ENCODE data around the gene RAB1B. TPM values are rescaled to one million over a fixed set of nuclear protein-coding genes. Genes with fewer than 3 reads are reported as not detected.

RAB1B gene
- total and polyA plus RNA-seq, 2 experiments from 2014 or later: 17.3 to 103 TPM

- Histone ChIP-seq H3K27ac (no peak overlapping the region), H3K4me1 (ENCODE audit: low read depth) (no peaks in the 10 kb centered on the region), H3K9me3 (ENCODE audit: low read depth) (no peaks in the 10 kb centered on the region), H3K36me3 (peaks cover 16% of the 10 kb centered on the region), H3K27me3 (no peaks in the 10 kb centered on the region), H3K4me3 (no peak overlapping the region)
- no peak for TF ChIP-seq CTCF (IDR thresholded peaks at IDR 0.05; ENCODE audit: low read depth, low read length)
- no peak for DNase-seq (ENCODE audit: low read depth in 1 of 2, low spot score in 1 of 2)
These were observed 35.1 kb upstream of the RAB1B start for GRCh38 chr11:66233301-66233700.

- no peak for TF ChIP-seq CTCF (IDR thresholded peaks at IDR 0.05; ENCODE audit: low read depth, low read length)
- Histone ChIP-seq H3K36me3 (peaks cover 16% of the 10 kb centered on the region), H3K27ac (no peak overlapping the region), H3K9me3 (ENCODE audit: low read depth) (no peaks in the 10 kb centered on the region), H3K4me3 (no peak overlapping the region), H3K27me3 (no peaks in the 10 kb centered on the region), H3K4me1 (ENCODE audit: low read depth) (no peaks in the 10 kb centered on the region)
- no peak for DNase-seq (ENCODE audit: low read depth in 1 of 2, low spot score in 1 of 2)
These were observed 33.3 kb upstream of the RAB1B start for GRCh38 chr11:66235141-66235540.

GRCh38 chr11:66237867-66238266 is 30.6 kb upstream of the RAB1B start:
- H3K4me1 ChIP-seq (ENCODE audit: low read depth): no peaks in the 10 kb centered on the region
- no peak overlapping the region for H3K4me3 ChIP-seq
- H3K27me3 ChIP-seq: no peaks in the 10 kb centered on the region
- no peak for TF ChIP-seq CTCF (IDR thresholded peaks at IDR 0.05; ENCODE audit: low read depth, low read length)
- H3K36me3 ChIP-seq: peaks cover 21% of the 10 kb centered on the region
- no peak for DNase-seq (ENCODE audit: low read depth in 1 of 2, low spot score in 1 of 2)
- H3K27ac ChIP-seq: no peak overlapping the region
- no peaks in the 10 kb centered on the region for H3K9me3 ChIP-seq (ENCODE audit: low read depth)

GRCh38 chr11:66238786-66239413 is 29.5 kb upstream of the RAB1B start:
- no peak for DNase-seq (ENCODE audit: low read depth in 1 of 2, low spot score in 1 of 2)
- no peak for TF ChIP-seq CTCF (IDR thresholded peaks at IDR 0.05; ENCODE audit: low read depth, low read length)
- Histone ChIP-seq H3K36me3 (peaks cover 14% of the 10 kb centered on the region), H3K27me3 (no peaks in the 10 kb centered on the region), H3K4me1 (ENCODE audit: low read depth) (no peaks in the 10 kb centered on the region), H3K9me3 (ENCODE audit: low read depth) (no peaks in the 10 kb centered on the region), H3K27ac (no peak overlapping the region), H3K4me3 (no peak overlapping the region)

GRCh38 chr11:66239511-66239910 is 28.9 kb upstream of the RAB1B start:
- Histone ChIP-seq H3K9me3 (ENCODE audit: low read depth) (no peaks in the 10 kb centered on the region), H3K27me3 (no peaks in the 10 kb centered on the region), H3K27ac (no peak overlapping the region), H3K36me3 (peaks cover 10% of the 10 kb centered on the region), H3K4me1 (ENCODE audit: low read depth) (no peaks in the 10 kb centered on the region), H3K4me3 (no peak overlapping the region)
- DNase-seq (ENCODE audit: low read depth in 1 of 2, low spot score in 1 of 2): no peak
- TF ChIP-seq CTCF (IDR thresholded peaks at IDR 0.05; ENCODE audit: low read depth, low read length): no peak

All from cardiac muscle cell (in vitro differentiated cells and primary cell).